GM19438 (cell line): ENCODE results near the gene TEX35.

Experiments
- ATAC-seq: cut with Tn5 transposase; IDR thresholded peaks from one replicate; pipeline ENCODE4 v1.9.1; 2021; ENCODE audit warnings: low read depth; ENCODE audit not compliant: unreplicated experiment

TEX35 gene

DNA sequence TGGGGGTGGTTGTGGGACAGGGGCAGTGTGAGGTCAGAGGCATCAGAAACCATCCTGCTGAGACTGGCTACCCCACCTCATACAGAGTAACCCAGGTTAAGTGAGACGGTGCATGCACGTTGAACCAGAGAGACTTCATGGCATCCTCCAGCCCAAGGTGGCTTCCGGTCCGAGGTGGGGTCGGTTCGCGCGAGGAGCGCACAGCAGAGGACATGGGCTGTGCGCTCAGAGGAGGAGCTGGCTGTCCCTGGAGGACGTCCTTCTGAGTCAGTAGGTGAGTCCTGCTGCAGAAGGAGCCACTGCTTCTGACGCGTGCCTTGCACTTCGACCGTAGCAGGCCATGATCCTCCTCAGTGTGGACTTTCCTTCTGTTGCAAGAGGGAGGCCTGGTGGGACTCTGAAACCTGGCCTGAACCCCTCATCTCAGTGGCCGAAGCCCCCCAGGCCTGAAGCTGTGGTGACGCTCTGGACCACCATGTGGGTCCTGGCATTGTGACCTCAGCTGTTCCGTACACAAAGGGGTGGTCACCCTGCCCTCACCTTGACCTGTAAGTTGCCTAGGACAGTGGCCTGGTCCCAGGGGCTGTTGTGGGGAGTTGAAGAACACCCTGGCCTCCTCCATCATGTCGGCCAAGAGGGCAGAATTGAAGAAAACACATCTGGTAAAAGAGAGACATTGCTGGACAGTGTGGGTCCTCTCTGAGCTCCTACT is at the start of gene TEX35:
TSS of gene TEX35 (plus strand) at position 544 of the 712 bp plus-strand sequence. CDS start at position 624, 80 bp downstream.
- ATAC-seq, result no peak

DNA sequence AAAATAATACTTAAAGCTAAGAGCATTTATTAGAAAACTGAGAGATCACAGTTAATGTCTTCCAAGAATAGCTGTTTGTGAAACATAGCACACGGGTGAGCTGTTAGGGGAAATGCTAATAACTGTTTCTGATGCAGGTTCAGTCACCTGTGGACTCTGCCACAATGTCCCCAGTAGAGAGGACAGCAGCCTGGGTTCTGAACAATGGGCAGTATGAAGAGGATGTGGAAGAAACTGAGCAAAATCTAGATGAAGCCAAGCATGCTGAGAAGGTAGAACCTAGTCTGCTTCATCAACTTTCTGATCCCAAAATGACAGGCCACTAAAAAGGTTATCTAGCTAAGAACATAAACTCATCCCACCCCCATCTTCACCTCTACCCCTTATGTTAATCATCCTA is 48.8 kb upstream of the TEX35 start:
- ATAC-seq, result no peak

DNA sequence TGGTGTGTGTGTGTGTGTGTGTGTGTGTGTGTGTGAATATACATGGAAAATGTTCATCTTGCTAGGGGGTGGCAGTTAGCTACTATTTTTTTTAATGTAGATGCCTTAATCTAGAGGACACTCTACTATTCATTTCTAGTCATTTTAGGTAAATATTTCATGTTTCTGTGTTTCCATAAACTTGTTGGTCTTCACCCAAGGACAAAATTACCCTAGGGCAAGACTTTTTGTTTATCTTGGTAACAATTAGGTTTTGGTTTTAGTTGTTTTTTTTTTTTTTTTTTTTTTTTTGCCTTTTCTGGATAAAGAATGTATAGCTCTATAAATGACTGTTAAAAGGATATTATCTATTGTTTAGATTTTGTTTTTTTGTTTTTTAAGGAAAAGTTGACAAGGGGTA is 48.3 kb upstream of the TEX35 start:
- no peak for ATAC-seq

DNA sequence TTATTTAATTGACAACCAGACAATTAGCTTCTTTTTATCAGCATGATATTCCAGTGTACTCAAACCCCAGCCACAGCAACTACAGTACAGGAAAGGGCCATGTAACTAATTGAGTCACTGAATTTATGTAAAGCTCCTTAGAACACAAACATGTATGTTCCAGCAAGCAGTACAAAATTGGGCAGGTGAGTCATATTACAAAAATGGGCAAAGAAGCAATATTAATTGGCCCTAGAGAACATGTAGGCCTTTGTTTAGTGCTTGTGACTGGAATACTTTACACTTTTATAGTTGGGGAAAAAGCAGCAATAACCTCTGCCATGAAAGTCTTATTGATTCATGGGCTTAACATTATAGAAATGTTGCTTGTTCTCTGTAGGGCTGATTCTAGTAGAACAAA is 47.9 kb upstream of the TEX35 start:
- no peak for ATAC-seq

- no peak for ATAC-seq
Observed at GRCh38 chr1:178467837-178468236, 45.1 kb upstream of the TEX35 start.

DNA sequence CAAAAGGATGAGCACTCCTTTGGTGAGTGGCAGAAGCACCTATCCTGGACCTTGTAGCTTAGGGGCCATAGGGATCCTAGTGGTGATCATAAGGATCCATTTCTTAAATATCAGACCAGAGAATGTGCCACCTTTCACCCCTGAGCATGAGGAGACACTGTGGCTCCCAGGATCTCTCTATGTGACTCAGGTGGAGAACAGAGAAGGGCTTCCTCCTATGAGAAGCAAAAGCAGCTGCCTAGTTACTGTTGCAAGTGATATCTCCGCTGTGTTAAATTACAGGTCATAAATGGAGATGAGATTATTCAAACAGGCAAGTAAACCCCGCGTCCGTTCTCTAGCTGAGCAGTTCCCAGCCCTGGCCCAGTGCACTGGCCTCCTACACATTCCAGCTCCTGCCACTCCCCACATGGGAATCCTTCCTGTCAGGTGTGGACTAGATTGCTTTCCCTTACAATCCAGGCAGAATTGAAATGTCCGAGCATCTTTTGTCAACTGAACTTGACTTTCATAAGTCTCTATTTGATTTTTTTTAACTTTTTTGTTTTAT is 42.4 kb upstream of the TEX35 start:
- ATAC-seq, result no peak

DNA sequence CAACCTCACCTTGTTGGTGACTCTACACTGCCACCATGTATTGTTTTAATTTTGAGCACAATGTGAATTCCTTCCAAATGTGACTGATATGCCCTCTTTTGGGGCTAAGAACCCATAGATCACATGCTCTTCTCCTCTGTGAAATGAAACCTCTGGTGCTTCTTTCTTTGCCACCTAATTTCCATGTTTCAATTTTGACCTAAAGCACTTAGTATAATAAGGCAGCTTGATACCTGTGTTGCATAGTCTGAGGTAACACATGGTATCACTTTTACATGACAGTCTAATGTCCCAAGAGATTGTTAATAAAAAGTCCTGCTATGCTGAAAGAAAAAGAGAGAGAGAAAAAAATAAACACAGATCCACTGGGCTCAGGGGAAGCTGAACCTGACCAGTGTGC is 40.4 kb upstream of the TEX35 start:
- ATAC-seq, result no peak

GRCh38 chr1:178477373-178477772 is 35.5 kb upstream of the TEX35 start:
- ATAC-seq, result no peak

DNA sequence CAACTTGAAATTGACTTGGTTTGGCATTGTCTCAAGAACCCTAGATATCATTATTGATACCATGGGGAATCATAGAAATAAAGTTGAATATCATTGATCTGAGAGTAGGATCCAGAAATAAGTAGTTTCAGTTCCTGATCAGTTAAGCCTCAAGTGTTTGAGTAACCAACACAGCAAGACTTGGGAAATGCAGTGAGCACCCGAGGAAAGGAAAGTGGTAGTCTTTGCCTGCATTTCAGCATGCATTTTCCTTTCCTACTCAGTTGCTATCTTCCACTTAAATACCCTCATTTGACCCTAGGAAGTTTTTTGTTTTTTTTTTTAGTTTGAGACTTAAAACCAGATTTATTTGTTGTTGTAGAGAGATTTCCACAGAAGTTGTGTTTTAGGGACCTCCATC is 35.1 kb upstream of the TEX35 start:
- ATAC-seq, result no peak

DNA sequence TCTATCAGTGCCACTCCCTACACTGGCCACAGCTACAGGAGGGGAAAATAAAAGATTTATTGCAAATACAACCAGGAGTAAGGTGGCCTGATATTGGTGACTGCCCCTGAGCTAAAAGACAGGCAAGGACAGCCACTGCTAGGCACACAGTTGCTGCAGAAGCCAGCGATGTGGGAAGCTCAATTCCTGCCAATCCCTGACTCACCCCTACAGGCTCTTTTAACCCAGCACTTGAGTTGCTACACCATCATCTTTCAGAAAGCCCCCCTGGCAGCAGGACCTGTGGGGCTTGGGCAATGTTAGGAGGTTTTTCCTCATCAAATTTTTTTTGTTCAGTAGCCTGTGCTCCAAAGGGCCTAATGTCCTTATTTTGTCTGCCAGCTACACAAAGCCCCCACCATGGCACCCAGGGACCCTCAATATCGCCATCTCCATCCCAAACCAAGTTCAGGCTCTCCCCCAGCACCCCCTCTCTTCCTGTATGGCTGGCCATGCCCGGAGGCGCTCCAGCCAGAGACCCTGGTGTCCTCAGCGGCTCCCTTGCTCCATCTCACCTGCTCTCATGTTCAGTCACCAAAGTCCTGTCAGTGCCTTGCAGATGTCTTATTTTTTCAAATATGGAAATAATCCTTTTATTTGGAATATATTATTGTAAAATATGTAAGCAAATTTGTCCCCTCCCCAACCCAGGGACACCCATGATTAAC is 29.5 kb upstream of the TEX35 start:
- no peak for ATAC-seq

- ATAC-seq, result no peak
Observed at GRCh38 chr1:178484698-178485225, 28.1 kb upstream of the TEX35 start.

DNA sequence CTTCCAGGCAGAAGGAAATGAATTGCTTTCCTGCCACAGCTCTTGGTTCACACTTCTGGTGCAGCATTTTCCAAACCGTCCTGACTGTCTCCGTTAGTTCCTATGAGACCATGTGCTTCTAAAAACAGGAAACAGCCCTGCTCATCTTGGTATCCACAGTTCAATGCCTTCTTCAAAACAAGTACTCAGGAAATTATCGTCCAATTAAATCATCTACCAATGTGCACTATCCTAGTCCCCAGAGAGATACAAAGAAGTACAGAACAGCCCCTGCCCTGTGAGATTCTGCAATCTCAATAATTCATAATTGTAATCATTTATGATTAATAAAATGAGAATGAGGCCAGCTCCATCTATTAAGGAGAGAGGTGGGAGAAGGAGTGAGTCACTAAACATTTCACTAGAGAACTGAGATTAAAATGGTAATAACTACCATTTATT is 27.3 kb upstream of the TEX35 start:
- ATAC-seq, result no peak

GRCh38 chr1:178486100-178487069 is 26.5 kb upstream of the TEX35 start:
- ATAC-seq, result no peak

GRCh38 chr1:178487070-178487615 is 25.8 kb upstream of the TEX35 start:
- no peak for ATAC-seq

DNA sequence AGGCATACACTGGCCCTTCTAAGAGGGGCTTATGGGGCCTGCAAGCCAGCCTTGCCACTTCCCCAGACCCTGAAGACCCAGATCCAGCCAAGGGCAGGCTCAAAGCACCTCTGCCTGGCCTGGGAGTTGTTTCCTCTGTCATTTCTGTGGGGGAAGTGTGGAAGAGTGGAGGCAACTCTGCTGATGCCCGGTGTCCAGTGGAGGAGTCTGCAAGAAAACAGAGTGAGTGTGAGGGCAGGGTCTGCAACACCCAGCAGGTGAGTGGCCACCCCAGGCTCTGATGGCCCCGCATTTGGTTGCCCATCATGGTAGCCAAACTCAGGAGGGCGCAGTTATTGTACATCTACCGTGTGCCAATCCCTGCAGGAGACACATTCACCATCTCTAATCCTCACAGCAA is 24.5 kb upstream of the TEX35 start:
- no peak for ATAC-seq

DNA sequence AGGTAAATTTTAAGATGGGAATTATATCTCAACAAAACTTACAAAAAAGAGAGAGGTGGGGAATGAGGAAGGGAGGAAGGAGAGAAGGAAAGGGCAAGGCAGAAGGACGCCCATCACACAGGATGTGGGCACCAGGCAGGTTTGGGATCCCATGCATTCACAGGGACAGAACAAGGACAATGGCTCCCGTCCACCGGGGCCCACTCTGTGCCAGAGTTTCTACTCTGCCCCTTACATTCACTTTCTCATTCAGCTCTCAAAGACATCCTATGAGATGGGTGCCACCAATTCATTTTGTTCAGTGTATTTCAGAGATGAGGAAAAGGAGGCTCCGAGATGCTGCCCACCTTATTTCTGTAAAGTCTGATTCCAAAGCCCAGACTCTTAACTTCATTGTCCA is 23.5 kb upstream of the TEX35 start:
- ATAC-seq, result no peak

GRCh38 chr1:178490136-178490535 is 22.8 kb upstream of the TEX35 start:
- ATAC-seq, result no peak

- no peak for ATAC-seq
Observed at GRCh38 chr1:178490967-178491366, 21.9 kb upstream of the TEX35 start.

GRCh38 chr1:178491721-178492120 is 21.2 kb upstream of the TEX35 start:
- ATAC-seq, result no peak

DNA sequence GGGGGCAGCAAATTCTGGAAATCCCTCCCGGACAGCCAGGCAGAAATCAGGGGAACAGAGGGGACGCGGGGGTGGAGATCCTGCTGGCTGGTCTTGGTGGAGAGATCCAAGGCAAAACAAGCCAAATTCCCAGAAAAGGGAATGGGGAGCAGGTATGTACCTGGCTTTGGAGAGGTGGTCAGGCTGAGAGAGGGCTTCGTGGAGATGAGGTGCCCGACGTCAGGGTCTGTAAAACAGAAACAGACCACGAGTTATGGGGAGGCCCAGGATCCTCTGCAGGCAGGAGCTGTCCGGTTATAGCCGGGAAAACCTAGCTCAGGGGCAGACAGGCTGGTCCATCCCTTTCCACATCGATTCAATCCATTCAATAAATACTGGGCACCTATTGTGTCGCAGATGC is 20.6 kb upstream of the TEX35 start:
- ATAC-seq, result no peak
